HG02870 (cell line): ENCODE measurements around the gene EHMT1.

Experiments
- ATAC-seq: cut with Tn5 transposase; IDR thresholded peaks from one replicate; pipeline ENCODE4 v1.9.1; 2021; ENCODE audit warnings: mild to moderate bottlenecking, moderate library complexity; ENCODE audit not compliant: unreplicated experiment

EHMT1 gene

GRCh38 chr9:137757139-137757538 lies 138.3 kb downstream of the EHMT1 start:
- no peak for ATAC-seq

GRCh38 chr9:137757613-137758029 lies 138.8 kb downstream of the EHMT1 start:
- ATAC-seq = no peak

- no peak for ATAC-seq
Observed at GRCh38 chr9:137758067-137758466, 139.3 kb downstream of the EHMT1 start.

- ATAC-seq = no peak
Observed at GRCh38 chr9:137759117-137759516, 140.3 kb downstream of the EHMT1 start.

GRCh38 chr9:137759649-137760321 lies 141.0 kb downstream of the EHMT1 start:
- no peak for ATAC-seq

- ATAC-seq = no peak
Observed at GRCh38 chr9:137760426-137760825, 141.6 kb downstream of the EHMT1 start.

- ATAC-seq = no peak
Observed at GRCh38 chr9:137761032-137761431, 142.2 kb downstream of the EHMT1 start.

- ATAC-seq = no peak
Observed at GRCh38 chr9:137761793-137762192, 143.0 kb downstream of the EHMT1 start.

- peak; percentile 75 for ATAC-seq
Observed at GRCh38 chr9:137762414-137763061, 143.7 kb downstream of the EHMT1 start.

GRCh38 chr9:137763271-137763955 lies 144.6 kb downstream of the EHMT1 start:
- ATAC-seq = no peak

- no peak for ATAC-seq
Observed at GRCh38 chr9:137764171-137764671, 145.4 kb downstream of the EHMT1 start.

GRCh38 chr9:137764981-137765380 lies 146.2 kb downstream of the EHMT1 start:
- ATAC-seq = no peak

GRCh38 chr9:137765536-137765935 lies 146.7 kb downstream of the EHMT1 start:
- no peak for ATAC-seq

GRCh38 chr9:137771580-137771979 lies 152.8 kb downstream of the EHMT1 start:
- ATAC-seq = no peak

GRCh38 chr9:137772281-137772873 lies 153.6 kb downstream of the EHMT1 start:
- no peak for ATAC-seq

GRCh38 chr9:137774775-137775386 lies 156.1 kb downstream of the EHMT1 start:
- no peak for ATAC-seq

GRCh38 chr9:137776306-137776995 lies 157.6 kb downstream of the EHMT1 start:
- no peak for ATAC-seq

GRCh38 chr9:137777761-137778160 lies 159.0 kb downstream of the EHMT1 start:
- no peak for ATAC-seq

- no peak for ATAC-seq
Observed at GRCh38 chr9:137778336-137778735, 159.5 kb downstream of the EHMT1 start.

GRCh38 chr9:137778914-137779313 lies 160.1 kb downstream of the EHMT1 start:
- no peak for ATAC-seq
